Dedifferentiated amniotic fluid mesenchymal stem cell (primary cell): ENCODE data around the gene UBE2G2.
"Not testable (repeated sequence)": the region's sequence is repeated elsewhere in the genome, so short reads cannot be mapped to it uniquely, and the experiment has no call there.

ENCODE experiments used
- DNase-seq: peaks from one replicate; pipeline ENCODE4 v3.0.0-alpha.2; 2016; ENCODE audit errors: extremely low spot score

The UBE2G2 gene

DNA sequence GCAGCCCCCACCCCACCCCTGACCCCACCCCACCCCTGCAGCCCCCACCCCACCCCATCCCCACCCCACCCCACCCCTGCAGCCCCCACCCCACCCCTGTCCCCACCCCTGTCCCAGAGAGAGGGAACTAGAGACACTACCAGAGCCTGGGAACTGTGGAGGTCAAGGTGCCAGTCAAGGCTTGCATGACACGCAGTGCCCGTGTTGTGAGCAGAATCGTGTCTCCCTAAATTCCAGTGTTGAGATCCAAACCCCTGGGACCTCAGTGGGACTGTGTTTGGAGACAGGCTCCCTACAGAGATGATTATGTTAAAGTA lies 34.7 kb upstream of the UBE2G2 start:
- no peak for DNase-seq

DNA sequence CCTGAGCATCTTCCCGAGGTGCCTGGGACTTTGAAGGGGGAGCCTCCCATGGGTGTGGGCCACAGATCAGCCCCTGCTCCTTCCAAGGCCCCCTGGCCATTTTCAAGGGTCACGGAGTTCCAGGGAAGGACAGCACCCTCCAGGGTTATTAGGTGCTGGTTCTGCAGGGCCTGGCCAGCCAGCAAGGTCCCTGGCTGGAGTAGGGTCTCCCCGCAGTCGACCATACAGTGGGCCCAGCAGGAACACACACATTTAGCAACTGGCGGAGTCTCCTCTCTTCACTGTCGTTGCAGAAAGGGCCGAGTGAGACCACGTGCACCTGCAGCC lies 34.0 kb upstream of the UBE2G2 start:
- DNase-seq: no peak

DNA sequence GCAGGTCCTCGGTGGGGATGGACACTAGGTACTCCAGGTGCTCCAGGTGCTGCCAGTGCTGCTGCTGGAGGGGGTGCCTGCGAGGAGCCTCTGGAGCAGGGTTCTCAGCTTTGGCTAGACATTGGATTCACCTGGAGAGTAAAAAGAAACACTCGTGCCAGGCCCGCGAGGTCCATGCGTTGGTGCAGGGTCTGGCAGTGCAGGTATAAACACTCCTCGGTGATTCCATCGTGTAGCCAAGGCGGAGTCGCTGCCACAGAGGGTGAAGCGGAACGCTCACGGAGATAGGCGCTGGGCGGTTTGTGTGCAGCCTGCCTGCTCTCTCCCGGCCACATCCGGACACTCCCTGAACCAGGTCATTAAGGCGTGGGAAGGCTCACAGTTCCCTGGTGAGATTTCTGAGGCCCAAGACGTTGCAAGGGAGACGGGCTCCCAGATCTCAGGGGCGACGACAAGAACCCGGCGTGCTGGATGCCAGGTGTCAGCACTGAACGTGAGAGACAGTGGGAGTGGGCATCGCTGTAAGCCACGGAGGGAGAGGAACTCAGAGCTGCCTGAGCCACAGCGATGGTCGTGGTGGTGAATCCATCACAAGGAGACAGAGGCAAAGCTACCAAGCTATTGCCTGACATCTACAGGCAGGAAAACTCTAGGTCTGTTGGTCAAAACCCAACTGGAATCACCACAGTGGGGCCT lies 33.5 kb upstream of the UBE2G2 start:
- DNase-seq: no peak

DNA sequence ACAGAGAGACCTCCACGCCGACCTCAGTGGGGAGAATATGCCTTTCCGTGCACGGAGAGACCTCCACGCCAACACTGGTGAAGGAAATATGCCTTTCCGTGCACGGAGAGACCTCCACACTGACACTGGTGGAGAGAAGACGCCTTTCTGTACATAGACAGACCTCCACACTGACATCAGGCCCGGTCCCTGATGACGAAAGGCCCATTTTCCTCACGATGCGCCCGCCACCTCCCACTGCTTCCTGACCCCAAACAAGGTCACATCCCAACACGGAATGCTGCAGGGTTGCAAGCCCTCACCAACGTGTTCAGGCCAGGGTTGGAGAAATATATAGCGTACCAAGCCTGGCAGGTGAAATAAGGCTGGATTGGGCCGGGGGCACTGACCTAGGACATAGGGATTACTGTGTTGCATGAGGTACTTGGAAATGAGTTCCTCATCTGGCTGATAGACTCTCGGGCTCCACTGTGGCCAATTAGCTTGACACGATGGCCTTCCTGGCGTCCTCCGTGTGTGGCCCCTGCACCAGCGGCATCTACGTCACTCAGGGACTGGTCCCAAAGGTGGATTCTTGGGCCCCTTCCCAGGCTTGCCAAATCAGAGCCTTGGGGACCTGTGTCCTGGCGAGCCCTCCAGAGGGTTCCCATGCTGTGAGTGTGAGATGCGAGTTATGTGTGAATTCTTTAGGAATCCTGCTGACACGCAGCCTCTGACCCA lies 32.8 kb upstream of the UBE2G2 start:
- no peak for DNase-seq

- no peak for DNase-seq
These were observed 32.0 kb upstream of the UBE2G2 start for GRCh38 chr21:44833663-44834062.

DNA sequence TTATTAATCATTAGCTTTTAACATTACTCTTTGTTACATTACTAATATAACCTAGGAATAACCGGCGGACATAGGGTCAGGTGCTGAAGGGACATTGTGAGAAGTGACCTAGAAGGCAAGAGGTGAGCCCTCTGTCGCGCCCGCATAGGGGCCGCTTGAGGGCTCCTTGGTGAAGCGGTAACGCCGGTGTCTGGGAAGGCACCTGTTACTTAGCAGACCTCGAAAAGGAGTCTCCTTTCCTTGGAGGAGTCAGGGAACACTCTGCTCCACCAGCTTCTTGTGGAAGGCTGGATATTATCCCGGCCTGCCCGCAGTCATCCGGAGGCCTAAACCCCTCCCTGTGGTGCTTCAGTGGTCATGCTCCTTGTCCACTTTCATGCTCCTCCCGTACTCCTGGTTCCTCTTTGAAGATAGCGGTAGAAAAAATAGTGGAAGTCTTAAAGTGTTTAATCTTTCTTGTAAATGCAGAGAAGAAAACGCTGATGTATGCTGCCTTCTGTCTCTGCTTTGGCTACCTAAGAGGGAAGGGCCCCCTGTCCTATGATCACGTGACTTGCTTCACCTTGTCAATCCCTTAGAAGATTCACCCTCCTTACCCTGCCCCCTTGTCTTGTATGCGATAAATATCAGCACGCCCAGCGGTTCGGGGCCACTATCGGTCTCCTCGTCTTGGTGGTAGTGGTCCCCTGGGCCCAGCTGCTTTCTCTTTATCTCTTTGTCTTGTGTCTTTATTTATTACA lies 31.1 kb upstream of the UBE2G2 start:
- DNase-seq: not testable (repeated sequence)

GRCh38 chr21:44831227-44831860 lies 29.7 kb upstream of the UBE2G2 start:
- DNase-seq: no peak

GRCh38 chr21:44829507-44830092 lies 28.0 kb upstream of the UBE2G2 start:
- DNase-seq: no peak

DNA sequence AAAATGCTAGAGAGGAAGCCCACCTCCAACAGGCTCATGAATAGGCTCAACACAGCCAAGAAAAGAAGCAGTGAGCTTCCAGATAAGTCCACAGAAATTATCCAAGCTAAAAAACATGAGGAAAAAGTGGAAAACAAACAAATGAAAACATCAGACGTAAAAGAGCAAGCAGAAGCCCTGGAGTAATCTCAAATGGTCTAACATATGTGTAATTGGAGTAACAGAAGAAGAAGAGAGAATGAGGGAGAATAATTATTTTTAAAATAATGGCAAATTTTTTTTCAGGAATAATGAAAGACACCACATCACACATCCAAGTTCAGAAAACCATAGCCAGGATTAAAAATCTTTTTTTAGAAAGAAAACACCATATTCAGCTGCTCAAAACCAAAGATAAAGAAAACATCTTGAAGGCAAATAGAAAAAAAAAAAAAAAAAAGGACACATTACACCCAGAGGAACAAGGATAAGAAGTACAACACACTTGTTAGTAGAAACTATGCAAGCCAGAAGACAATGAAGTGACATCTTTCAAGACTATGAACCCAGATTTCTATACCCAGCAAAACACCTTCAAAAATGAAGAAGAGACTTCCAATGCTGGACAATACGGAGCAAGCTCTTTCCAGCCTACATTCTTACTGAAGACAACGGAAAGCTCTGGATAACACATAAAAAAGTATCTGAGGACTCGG lies 26.9 kb upstream of the UBE2G2 start:
- DNase-seq: no peak

DNA sequence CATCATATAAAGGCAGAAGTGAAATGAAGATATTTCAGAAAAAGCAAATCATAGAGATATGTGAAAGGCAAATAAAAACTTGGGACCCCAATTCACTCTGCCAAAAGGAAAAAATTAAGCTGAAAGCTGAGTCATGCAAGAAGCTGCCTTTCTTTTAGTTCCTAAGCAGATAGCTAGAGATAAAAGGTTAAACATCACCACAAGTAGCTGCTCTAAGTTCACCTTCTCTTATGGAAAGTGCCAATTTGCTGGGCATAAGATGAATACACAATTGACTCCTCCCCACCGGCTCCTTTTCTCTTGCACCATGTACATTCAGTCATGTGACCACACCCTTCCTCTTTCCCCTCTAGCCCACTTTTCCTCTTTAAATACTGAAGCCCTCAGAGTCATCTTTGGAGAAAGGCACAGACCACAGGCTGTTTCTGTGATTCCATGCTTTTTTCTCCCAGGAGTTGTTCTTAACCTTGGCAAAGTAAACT lies 21.6 kb upstream of the UBE2G2 start:
- DNase-seq: no peak

GRCh38 chr21:44822484-44823178 lies 21.0 kb upstream of the UBE2G2 start:
- no peak for DNase-seq

GRCh38 chr21:44820851-44821250 lies 19.2 kb upstream of the UBE2G2 start:
- peak; percentile 26 for DNase-seq

DNA sequence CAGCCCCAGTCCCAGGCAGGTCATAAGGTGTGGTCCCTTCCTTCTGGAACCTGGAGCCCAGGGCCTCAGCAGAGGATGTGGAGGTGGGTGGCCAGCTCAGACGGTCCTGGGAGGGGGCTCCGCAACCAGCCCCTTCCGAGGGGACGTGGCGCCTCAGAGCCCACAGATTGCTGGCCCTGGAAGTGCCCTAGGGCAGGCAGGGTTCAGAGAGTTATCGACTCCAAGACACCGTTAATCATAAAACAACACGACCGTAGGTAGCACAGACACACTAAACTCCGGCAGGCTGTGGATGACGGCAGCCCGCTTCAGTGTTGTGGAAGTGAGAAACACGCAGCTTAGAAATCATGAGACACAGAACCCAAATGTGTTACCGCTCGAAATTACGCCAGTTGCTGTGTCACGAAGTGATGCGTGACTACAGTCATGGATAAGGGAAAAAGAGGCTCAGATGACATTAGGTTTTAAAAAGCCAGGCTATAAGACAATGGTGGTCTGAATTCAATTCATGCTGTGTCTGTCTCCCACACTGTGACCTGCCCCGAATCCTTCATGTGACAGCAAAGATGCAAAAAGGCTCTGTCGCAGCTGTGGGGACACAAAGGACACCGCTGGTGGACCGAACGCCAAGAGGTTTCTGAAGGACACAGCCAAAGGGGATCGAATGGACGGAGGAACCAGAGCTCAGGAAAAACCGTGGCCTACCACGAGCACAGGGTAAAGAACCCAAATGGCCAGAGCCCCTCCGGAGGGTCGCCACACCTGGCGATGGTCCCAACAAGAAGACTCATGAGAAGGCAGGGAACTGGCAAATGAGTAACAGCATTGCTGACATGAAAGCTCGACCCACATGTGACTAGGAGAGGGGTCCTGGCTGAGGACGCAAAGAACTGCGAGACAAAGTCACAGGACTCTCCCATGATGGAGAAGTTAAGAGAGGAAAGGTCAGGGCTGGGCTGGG lies 17.9 kb upstream of the UBE2G2 start:
- no peak for DNase-seq

DNA sequence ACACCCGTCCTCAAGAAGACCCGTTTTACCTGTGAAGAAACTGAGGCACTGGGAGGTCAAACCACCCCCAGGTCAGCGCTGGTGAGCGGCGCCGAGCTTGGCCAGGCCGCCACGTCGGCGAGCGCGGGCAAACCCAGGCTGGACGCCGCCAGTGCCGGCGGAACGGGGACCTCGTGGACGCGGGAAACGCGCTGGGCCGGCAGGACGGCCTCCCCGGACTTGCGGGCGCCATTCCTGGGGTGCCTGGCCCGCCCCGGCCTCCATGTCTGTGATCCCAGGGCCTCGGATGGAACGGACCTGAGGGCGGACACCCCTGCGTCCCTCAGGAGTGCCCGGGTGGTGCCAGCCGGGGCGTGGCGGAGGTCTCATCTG lies 17.0 kb upstream of the UBE2G2 start:
- DNase-seq: no peak

GRCh38 chr21:44817914-44818639 lies 16.5 kb upstream of the UBE2G2 start, which contains the start of gene SUMO3:
Gene SUMO3 (minus strand): TSS chr21:44818062. CDS start chr21:44817968, 94 bp downstream.
- DNase-seq: peak; percentile 36

GRCh38 chr21:44817506-44817880 lies 15.9 kb upstream of the UBE2G2 start:
- DNase-seq: peak; percentile 78

DNA sequence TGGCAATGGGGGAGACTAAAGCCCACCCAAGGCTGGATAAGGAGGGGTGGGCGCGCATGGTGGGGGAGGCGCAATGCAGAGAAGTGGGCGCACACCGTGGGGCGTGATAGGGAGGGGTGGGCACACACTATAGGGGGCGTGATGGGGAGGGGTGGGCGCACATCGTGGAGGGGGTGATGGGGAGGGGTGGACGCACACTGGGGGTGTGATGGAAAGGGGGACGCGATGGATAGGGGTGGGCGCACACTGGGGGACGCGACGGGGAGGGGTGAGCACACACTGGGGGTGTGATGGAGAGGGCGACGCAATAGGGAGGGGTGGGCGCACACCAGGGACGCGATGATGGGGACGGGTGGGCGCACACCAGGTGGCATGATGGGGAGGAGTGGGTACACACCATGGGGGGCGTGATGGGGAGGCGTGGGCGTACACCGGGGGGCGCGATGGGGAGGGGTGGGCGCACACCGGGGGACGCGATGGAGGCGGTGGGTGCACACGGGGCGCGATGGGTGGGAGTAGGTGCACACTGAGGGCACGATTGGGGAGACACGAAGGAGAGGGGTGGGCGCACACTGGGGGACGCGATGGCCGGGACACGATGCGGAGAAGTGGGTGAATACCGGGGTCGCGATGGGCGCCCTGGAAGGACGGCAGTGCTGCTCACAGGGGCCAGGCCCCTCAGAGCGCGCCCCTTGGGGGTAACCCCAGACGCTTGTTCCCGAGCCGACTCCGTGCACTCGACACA lies 15.3 kb upstream of the UBE2G2 start:
- DNase-seq: no peak
